ENCODE results near the gene CRYGC. TPM values are rescaled to one million over a fixed set of nuclear protein-coding genes. Genes with fewer than 3 reads are reported as not detected.

CRYGC gene
- total and polyA plus RNA-seq, 2 of the 13 experiments (the other 11 are each of a cell fraction or from before 2014, with no cell fraction given) = 0.20 to 0.27 TPM

- TF ChIP-seq ZNF18 (CRISPR knock-in tag; IDR thresholded peaks at IDR 0.05; ENCODE audit: insufficient replicate concordance) (no peak), AGO2 (optimal IDR thresholded peaks at IDR 0.05; ENCODE audit: low read depth, low read length) (no peak), ZNF639 (CRISPR knock-in tag; conservative IDR thresholded peaks at IDR 0.05) (no peak), ZNF407 (CRISPR knock-in tag; IDR thresholded peaks at IDR 0.05; ENCODE audit: not compliant biosample characterization) (no peak), RORA (CRISPR knock-in tag; IDR thresholded peaks at IDR 0.05) (no peak), ZNF792 (CRISPR knock-in tag; IDR thresholded peaks at IDR 0.05) (0 out of 2 replicates have a peak, but pooled peaks have one; percentile 25), POLR2A (IDR thresholded peaks at IDR 0.05; ENCODE audit: insufficient read depth in 1 of 2, low read depth in 2 of 2, low read length in 2 of 2) (no peak), SIX4 (CRISPR knock-in tag; IDR thresholded peaks at IDR 0.05) (no peak), RXRB (CRISPR knock-in tag; IDR thresholded peaks at IDR 0.05; ENCODE audit: borderline replicate concordance) (peak; percentile 55), ZNF652 (CRISPR knock-in tag; IDR thresholded peaks at IDR 0.05; ENCODE audit: borderline replicate concordance, low read depth) (no peak), REST (IDR thresholded peaks at IDR 0.05; ENCODE audit: borderline replicate concordance in 1 of 2, low read depth in 1 of 2, low read length in 2 of 2) (no peak), ZBTB26 (CRISPR knock-in tag; IDR thresholded peaks at IDR 0.05; ENCODE audit: borderline replicate concordance) (no peak)
These were observed 45.6 kb upstream of the CRYGC start (continued) for GRCh38 chr2:208175069-208175839.

Measured in HepG2 (cell line).